Measurements from ENCODE around the gene ABHD14A.

DNA sequence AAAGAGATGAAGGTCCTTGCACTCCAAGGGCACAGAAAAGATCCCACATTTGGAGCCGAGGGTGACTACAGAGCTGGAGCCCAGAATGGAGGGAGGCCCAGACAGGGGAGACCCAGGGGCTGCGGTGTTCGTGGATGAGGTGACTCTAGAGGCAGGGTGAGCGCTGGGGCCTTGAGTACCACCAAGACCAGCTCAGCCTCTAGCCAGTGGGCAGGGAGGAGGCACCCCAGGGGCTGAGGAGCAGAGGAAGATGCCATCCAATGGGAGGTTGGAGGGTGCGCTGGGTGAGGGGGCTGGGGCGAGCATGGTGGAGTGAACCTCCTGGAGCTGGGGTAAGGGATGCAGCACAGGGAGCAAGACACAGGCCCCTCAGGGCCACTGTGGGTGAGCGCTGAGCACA lies 46.4 kb upstream of the ABHD14A start:
- TF ChIP-seq KDM5B (CRISPR knock-in tag; IDR thresholded peaks at IDR 0.05; ENCODE audit: borderline replicate concordance) (no peak), KDM3A (CRISPR knock-in tag; IDR thresholded peaks at IDR 0.05; ENCODE audit: low read depth) (no peak), ZNF24 (IDR thresholded peaks at IDR 0.05) (no peak), ZNF550 (CRISPR knock-in tag; IDR thresholded peaks at IDR 0.05; ENCODE audit: borderline replicate concordance) (no peak), U2AF1 (optimal IDR thresholded peaks at IDR 0.05; ENCODE audit: low read depth, low read length) (no peak), NFE2 (CRISPR knock-in tag; IDR thresholded peaks at IDR 0.05) (no peak), ZFP1 (CRISPR knock-in tag; IDR thresholded peaks at IDR 0.05) (no peak), EP300 (IDR thresholded peaks at IDR 0.05; ENCODE audit: low read depth in 2 of 2, low read length in 2 of 2) (no peak), EP300 (CRISPR knock-in tag; IDR thresholded peaks at IDR 0.05; ENCODE audit: borderline replicate concordance) (no peak), SMC3 (IDR thresholded peaks at IDR 0.05; ENCODE audit: low read length) (no peak), NR3C1 (CRISPR knock-in tag; IDR thresholded peaks at IDR 0.05) (no peak), PAF1 (CRISPR knock-in tag; IDR thresholded peaks at IDR 0.05) (no peak)
- TF ChIP-seq, protein P1, sequence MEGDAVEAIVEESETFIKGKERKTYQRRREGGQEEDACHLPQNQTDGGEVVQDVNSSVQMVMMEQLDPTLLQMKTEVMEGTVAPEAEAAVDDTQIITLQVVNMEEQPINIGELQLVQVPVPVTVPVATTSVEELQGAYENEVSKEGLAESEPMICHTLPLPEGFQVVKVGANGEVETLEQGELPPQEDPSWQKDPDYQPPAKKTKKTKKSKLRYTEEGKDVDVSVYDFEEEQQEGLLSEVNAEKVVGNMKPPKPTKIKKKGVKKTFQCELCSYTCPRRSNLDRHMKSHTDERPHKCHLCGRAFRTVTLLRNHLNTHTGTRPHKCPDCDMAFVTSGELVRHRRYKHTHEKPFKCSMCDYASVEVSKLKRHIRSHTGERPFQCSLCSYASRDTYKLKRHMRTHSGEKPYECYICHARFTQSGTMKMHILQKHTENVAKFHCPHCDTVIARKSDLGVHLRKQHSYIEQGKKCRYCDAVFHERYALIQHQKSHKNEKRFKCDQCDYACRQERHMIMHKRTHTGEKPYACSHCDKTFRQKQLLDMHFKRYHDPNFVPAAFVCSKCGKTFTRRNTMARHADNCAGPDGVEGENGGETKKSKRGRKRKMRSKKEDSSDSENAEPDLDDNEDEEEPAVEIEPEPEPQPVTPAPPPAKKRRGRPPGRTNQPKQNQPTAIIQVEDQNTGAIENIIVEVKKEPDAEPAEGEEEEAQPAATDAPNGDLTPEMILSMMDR (CRISPR knock-in tag; IDR thresholded peaks at IDR 0.05) = no peak
- TF ChIP-seq, protein P2, sequence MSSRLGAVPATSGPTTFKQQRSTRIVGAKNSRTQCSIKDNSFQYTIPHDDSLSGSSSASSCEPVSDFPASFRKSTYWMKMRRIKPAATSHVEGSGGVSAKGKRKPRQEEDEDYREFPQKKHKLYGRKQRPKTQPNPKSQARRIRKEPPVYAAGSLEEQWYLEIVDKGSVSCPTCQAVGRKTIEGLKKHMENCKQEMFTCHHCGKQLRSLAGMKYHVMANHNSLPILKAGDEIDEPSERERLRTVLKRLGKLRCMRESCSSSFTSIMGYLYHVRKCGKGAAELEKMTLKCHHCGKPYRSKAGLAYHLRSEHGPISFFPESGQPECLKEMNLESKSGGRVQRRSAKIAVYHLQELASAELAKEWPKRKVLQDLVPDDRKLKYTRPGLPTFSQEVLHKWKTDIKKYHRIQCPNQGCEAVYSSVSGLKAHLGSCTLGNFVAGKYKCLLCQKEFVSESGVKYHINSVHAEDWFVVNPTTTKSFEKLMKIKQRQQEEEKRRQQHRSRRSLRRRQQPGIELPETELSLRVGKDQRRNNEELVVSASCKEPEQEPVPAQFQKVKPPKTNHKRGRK (CRISPR knock-in tag; IDR thresholded peaks at IDR 0.05) = no peak

Data from HepG2 (cell line).